Measurements from ENCODE around the gene TSPYL4.

The TSPYL4 gene

DNA sequence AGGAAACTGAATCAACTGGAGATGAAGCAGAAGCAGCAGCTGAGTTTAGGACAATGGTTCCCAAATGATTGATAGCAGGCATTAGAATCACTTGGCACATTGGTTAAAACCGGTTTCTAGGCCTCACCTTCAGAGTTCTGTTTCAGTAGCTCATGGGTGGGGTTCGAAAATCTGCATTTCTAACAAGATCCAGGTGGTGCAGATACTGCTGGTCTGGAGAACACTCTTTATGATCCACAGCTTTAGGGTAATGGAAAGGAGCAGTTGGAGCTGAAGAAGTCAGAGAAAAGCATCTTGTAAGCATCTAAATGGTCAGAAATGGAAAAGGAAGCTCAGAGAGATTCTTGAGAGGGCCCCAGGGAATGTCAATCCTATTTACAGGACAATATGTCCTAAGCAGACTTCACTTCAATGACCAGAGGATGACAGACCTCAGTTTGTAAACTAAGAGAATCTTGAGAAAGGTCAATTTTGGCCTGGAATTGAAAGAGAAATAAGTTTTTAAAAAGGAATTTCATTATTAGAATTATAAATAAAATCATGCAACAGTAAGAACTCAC, 17.4 kb upstream of the TSPYL4 start:
- no peak for DNase-seq (ENCODE audit: low read depth in 2 of 2)

DNA sequence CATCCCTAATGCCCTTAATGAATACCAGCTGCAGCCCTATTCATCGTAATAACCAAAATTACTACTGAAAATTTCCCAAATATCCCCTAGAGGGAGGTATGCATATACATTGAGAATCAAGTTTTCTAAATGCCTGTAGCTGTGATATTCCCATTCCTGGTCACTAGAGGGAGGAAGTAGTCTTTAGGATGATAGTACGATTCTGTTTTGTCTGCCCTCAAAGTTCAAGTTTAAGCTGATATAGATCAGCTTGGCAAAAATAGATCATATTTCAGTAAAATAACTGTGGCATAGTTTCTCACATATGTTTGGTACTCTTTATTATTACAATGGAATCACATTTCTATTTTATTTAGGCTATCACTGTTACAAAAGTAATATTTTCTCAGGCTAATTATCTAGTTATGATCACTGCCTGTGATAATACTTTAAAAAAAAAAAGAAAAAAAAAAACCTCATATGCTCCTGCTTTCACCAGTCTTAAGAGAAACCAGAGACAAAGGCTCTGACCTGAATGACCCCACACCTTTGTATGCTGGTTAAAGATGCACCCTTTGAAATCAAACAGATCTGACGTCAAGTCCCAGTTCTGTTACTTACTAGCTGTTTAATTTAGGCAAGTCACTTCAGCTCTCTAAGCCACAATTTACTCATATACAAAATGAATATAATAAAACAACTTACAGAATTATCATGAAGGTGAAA, 14.9 kb upstream of the TSPYL4 start:
- DNase-seq (ENCODE audit: low read depth in 2 of 2), result no peak

DNA sequence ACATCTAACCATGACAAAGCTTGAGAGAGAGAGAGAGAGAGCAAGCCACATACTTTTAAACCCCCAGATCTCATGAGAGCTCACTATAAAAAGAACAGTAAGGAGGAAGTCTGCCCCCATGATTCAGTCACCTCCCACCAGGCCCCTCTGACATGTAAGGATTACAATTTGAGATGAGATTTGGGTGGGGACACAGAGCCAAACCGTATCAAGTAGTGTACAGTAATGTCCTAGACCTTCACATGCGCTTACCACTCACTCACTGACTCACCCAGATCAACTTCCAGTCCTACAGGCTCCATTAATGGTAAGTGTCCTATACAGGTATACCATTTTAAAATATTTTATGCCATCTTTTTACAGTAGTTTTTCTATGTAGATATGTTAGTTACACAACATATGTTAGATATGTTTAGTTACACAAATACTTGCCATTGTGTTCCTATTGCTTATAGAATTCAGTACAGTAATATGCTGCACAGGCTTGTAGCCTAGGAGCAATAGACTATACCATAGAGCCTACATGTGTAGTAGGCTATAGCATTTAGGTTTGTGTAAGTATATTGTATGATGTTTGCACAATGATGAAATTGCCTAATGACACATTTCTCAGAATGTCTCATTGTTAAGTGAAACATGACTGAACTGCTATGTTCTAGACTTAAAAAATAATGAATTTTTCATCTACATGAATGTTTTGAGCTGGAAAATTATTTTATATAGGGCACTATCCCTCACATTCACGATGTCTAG, 14.1 kb upstream of the TSPYL4 start:
- no peak for DNase-seq (ENCODE audit: low read depth in 2 of 2)

GRCh38 chr6:116266803-116267202, 12.9 kb upstream of the TSPYL4 start:
- no peak for DNase-seq (ENCODE audit: low read depth in 2 of 2)

DNA sequence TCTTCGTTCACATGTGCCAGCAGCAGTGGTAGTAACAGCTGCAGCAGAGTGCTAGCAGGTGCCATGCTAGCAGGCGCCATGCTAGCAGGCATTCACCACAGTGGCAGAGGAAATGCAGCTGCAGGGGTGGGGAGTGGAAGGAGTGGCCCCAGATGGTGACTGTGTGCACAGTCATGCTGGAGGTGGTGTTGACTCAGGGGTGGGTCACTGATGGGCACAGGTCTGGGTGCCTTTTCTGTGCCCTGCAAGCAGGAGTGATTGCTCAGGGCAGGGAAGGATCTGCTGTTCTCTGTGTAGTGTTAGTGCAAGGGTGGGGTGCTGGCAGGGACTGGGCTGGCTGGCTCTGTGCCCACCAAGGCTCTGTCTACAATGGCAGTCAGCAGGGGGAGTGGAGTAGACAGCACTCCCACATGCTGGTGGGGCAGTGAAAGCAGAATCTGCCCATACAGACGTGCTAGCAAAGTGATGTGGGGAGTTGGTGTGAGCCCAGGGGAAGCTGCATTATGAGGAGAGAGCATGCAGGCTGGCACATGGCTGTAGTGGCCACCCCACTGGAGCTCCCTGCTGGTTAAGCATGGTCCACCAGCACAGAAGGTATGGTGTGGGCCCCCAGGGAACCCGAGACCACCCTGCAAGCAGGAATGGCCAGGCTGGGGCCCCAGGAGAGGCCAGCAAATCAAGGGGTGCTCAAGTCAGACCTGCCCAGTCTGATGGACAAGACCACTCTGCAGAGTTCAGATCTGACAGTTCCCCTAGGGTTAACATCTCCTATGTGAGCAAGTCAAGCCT, 11.4 kb upstream of the TSPYL4 start:
- no peak for DNase-seq (ENCODE audit: low read depth in 2 of 2)

- DNase-seq (ENCODE audit: low read depth in 2 of 2), result no peak
Measured at GRCh38 chr6:116263353-116263752, 9.5 kb upstream of the TSPYL4 start.

- no peak for DNase-seq (ENCODE audit: low read depth in 2 of 2)
Measured at GRCh38 chr6:116258520-116258919, 4.6 kb upstream of the TSPYL4 start.

- DNase-seq (ENCODE audit: low read depth in 2 of 2), result no peak
Measured at GRCh38 chr6:116256694-116257093, 2.8 kb upstream of the TSPYL4 start.

DNA sequence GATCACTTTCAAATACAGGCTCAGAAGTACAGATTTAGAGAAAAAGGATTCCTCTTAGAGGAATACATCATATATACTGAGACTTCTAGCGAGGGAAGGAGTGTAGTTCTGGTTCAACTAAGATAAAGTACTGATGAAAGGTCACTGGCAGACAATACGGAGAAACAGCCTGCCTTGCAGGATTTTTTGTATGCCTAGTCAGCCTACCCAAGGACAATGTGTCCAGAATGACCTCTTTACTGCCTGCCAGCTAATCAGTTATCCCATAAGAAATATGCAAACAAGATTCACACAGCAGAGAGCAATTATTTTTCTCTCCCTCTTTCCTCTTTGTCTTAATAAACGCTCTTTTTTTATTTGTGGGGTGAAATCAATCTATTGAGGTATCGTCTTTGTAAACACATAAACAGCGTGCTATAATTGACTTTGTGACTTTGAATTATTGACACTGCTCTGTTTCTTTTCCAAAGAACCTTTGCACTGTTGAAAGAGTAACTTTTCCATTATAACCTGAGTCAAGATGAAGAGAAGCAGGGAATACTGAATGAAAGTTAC, 1.4 kb upstream of the TSPYL4 start:
- no peak for DNase-seq (ENCODE audit: low read depth in 2 of 2)

DNA sequence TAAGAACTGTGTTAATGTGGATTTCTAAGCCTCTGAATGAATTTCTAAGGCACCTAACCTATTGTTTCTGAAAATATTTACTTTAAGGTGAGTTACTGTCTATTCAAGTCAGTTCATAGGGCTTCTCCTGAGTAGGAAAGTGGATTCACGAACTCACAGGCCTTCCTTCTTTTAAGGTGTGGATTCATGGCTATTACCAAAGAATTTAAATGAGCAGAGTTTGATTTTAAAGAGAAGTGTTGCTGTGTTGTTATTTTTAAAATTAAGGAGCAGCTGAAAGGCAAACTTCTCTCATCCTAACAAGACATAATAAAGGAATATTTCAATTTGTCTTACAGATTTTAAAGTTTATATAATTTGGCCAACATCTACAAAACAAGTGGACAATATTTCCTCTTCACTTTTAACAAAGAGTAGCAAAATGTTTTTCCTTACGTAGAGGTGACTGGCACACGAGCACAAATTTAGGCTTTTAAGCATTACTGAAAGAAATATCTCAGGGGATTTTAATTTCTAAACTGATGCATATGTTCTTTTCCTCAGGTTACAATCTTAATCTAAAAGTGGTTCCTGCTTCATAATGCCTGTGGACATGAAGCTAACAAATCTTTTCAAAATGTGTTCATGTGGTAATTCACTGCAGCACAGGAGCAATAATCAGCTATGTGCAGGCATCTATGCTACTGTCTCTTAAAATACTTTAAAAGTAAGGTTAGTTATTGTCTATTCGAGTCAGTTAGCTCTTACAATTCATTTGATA, 602 bp upstream of the TSPYL4 start:
- no peak for DNase-seq (ENCODE audit: low read depth in 2 of 2)

DNA sequence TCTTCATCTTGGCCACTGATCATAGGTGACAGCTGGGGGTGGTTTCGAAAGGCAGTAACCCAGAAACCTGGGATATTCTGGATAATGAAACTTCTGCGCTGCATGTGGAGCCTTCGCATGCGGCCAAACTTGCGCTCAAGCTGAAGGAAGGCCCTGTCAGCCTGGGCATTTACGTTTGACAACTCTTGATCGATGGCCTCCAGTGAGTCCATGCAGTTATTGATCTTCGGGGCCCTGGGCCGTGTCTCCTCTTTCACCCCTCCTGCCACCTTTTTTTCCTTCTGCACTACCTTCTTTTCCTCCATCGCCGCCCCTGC, 729 bp downstream of the TSPYL4 start:
- no peak for DNase-seq (ENCODE audit: low read depth in 2 of 2)

GRCh38 chr6:116251568-116252384, 2.1 kb downstream of the TSPYL4 start:
- no peak for DNase-seq (ENCODE audit: low read depth in 2 of 2)

GRCh38 chr6:116248577-116248976, 5.3 kb downstream of the TSPYL4 start:
- no peak for DNase-seq (ENCODE audit: low read depth in 2 of 2)

DNA sequence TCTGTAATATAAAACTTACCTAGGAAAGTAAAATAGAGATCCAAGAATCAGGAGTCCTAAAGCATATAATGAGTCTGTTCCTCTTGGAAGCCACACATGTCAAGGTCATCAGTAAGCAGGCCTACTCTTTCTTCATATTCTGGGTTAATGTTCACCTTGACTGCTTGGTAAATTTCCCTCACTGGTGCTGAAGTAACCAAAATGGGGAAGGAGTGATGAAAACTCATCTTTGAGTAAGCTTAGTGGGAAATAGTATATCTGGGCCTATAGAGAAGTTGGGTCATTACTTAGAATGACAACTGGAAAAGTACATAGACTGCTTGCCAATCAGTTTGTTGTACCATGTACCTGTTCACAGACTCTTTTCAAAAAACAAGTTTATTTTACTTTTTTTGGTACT, 6.6 kb downstream of the TSPYL4 start:
- DNase-seq (ENCODE audit: low read depth in 2 of 2), result no peak

GRCh38 chr6:116246089-116246488, 7.8 kb downstream of the TSPYL4 start:
- no peak for DNase-seq (ENCODE audit: low read depth in 2 of 2)

DNA sequence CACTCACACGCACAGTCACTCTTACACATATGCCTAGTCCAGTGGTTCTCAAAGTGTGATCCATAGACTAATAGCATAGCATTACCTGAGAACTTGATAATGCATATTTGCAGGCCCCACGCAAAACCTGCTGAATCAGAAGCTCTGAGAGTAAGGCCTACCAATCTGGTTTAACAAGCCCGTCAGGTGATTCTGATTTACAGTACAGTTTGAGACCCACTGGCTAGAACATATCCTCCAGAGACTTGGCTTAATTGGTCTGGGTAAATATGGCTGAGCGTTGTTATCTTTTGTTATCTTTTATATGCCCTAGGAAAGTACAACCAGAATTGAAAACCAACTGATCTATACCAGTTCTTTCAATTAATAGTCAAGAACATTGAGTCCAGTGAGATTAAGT, 9.6 kb downstream of the TSPYL4 start:
- DNase-seq (ENCODE audit: low read depth in 2 of 2), result no peak

DNA sequence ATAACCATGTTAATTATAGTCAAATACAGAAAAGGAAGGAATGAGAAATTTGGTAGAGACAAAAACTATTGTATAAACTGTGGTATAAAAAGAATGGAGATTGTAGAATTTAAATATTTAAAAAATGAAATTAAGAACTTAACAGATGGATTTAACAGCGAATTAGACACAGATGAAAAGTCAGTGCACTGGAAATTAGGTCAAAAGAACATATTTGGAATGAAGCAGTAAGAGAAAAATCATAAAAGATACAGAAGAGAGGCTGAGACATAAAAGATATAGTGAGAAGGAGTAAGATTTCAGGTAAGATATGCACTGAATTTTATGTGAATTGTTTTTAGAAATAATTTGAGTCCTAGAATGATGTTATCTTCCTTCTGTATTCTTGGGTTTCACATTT, 14.0 kb downstream of the TSPYL4 start:
- DNase-seq (ENCODE audit: low read depth in 2 of 2), result no peak

DNA sequence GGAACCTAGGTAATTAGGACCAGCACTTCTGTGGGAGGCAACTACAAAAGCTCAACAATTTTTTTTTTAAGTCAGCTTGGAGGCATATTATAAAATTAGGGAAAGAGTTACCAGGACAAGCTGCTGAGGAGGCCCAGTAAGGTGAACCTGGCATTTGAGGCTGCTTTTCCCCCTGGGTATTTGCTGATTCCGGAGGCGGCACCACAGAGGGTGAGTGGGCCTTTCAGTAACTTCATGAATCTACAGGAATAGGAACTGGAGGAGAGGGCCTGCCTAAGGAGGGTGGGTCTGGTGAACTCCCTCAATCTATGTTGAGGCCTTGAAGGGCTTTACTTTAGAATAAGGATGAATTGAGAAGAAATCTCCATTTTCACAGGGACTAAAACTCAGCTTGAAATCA, 14.6 kb downstream of the TSPYL4 start:
- no peak for DNase-seq (ENCODE audit: low read depth in 2 of 2)

GRCh38 chr6:116238083-116238482, 15.8 kb downstream of the TSPYL4 start:
- DNase-seq (ENCODE audit: low read depth in 2 of 2), result no peak

- no peak for DNase-seq (ENCODE audit: low read depth in 2 of 2)
Measured at GRCh38 chr6:116234689-116235088, 19.2 kb downstream of the TSPYL4 start.

Measured in stimulated activated CD4-positive, alpha-beta T cell treated with anti-CD3 and anti-CD28 coated beads, Interleukin-4, amount 100 ng/mL, for 48 hours (primary cell).